Endothelial cell of umbilical vein (primary cell): ENCODE measurements around the gene SCYGR4. TPM values are rescaled to one million over a fixed set of nuclear protein-coding genes. Genes with fewer than 3 reads are reported as not detected.
A peak's percentile ranks its signal among the peaks of the same experiment; 100 is the strongest.

Source experiments
- BruUV-seq: library from RNA; stranded (reverse); fragments of 400-500 nt; replicated peaks from 2 replicates; lab custom pipeline; 2021; lab: Mats Ljungman, UMichigan
- CTCF ChIA-PET: fragments of 300-600, 350-600 bp; sonication (Branson Sonifier 250); formaldehyde crosslinking; loops from one replicate; lab custom pipeline; 2021; ENCODE audit warnings: antibody characterized with exemption, inconsistent platforms; lab: Charles Lee
- POLR2A ChIA-PET: fragments of 300-600, 350-600 bp; sonication (Branson Sonifier 250); formaldehyde crosslinking; loops from one replicate; lab custom pipeline; 2021; ENCODE audit warnings: antibody characterized with exemption, inconsistent platforms; lab: Charles Lee
- DNase-seq: peaks from one replicate; pipeline ENCODE4 v3.0.0-alpha.2; 2011; ENCODE audit warnings: low read depth, low spot score
- FAIRE-seq: peaks from 2 replicates; lab custom pipeline; 2011; peaks lifted over from hg19 to GRCh38; lab: Jason Lieb, UNC
- H2AFZ ChIP-seq: 2 replicates; pipeline ENCODE4 v1.6.0; 2012; ENCODE audit warnings: low read depth, low read length, control low read depth, inconsistent platforms
- H3K27ac ChIP-seq: 2 replicates; pipeline ENCODE4 v1.5.1; 2011; ENCODE audit warnings: low read depth, mild to moderate bottlenecking, control low read depth, low read length, moderate library complexity; ENCODE audit not compliant: insufficient read depth
- H3K27me3 ChIP-seq, 2 experiments: 2 replicates each; pipeline versions ENCODE4 v1.6.0 to v1.6.1; 2011; ENCODE audit warnings: low read length in 2 of 2, mixed read lengths in 1 of 2; ENCODE audit not compliant: control insufficient read depth in 2 of 2, insufficient read depth in 2 of 2
- H3K36me3 ChIP-seq, 2 experiments: 2 replicates in 1 of 2; 3 replicates in 1 of 2; pipeline ENCODE4 v1.5.1; 2011; ENCODE audit warnings: low read length in 2 of 2, mild to moderate bottlenecking in 1 of 2, moderate library complexity in 1 of 2; ENCODE audit not compliant: control insufficient read depth in 2 of 2, insufficient read depth in 2 of 2; ENCODE audit errors: extremely low read depth in 1 of 2
- H3K4me1 ChIP-seq: 3 replicates; pipeline ENCODE4 v1.5.1; 2011; ENCODE audit warnings: mild to moderate bottlenecking, low read length; ENCODE audit not compliant: control insufficient read depth, insufficient read depth; ENCODE audit errors: extremely low read depth
- H3K4me2 ChIP-seq: 2 replicates; pipeline ENCODE4 v1.6.1; 2011; ENCODE audit warnings: low read length, control low read depth, mixed read lengths; ENCODE audit not compliant: insufficient read depth
- H3K4me3 ChIP-seq, 3 experiments: fragments of 200-600 bp in 1 of 3; sonication (generic), shearing (Covaris generic) in 1 of 3; replicated peaks in 1 of 3; 2 replicates each; pipeline ENCODE4 v1.5.1; 2011 to 2016; ENCODE audit warnings: control low read depth in 3 of 3, low read length in 3 of 3, mild to moderate bottlenecking in 2 of 3, inconsistent platforms in 1 of 3, low read depth in 1 of 3, moderate library complexity in 1 of 3; ENCODE audit not compliant: insufficient read depth in 1 of 3
- H3K79me2 ChIP-seq: 2 replicates; pipeline ENCODE4 v1.6.0; 2012; ENCODE audit warnings: low read length, inconsistent platforms; ENCODE audit not compliant: control insufficient read depth, insufficient read depth
- H3K9ac ChIP-seq: replicated peaks from 2 replicates; pipeline ENCODE3; 2011; ENCODE audit warnings: low read length, control low read depth; ENCODE audit not compliant: insufficient read depth; ENCODE audit errors: extremely low read depth
- H3K9me1 ChIP-seq: replicated peaks from 3 replicates; pipeline ENCODE4 v1.6.0; 2011; ENCODE audit warnings: mild to moderate bottlenecking, low read length; ENCODE audit not compliant: control insufficient read depth, insufficient read depth; ENCODE audit errors: extremely low read depth
- H3K9me3 ChIP-seq: replicated peaks from 2 replicates; pipeline ENCODE4 v1.5.1; 2012; ENCODE audit warnings: low read length, inconsistent platforms; ENCODE audit not compliant: control insufficient read depth, insufficient read depth
- H4K20me1 ChIP-seq: replicated peaks from 2 replicates; pipeline ENCODE3; 2011; ENCODE audit warnings: mild to moderate bottlenecking, low read length; ENCODE audit not compliant: control insufficient read depth, insufficient read depth; ENCODE audit errors: extremely low read depth
- CTCF ChIP-seq, 2 donors: IDR thresholded peaks; 1 replicate in 1 of 2; 2 replicates in 1 of 2; pipeline ENCODE4 v1.5.1; 2011; ENCODE audit warnings: low read length in 2 of 2, mild to moderate bottlenecking in 2 of 2, moderate library complexity in 2 of 2, control low read depth in 1 of 2, inconsistent platforms in 1 of 2, low read depth in 1 of 2; ENCODE audit not compliant: insufficient read depth in 1 of 2; ENCODE audit errors: extremely low read depth in 1 of 2
- EZH2 ChIP-seq: IDR thresholded peaks from 2 replicates; pipeline ENCODE4 v1.6.1; 2012; ENCODE audit warnings: borderline replicate concordance, low read depth, mild to moderate bottlenecking, moderate library complexity, low read length, inconsistent platforms; ENCODE audit not compliant: severe bottlenecking
- FOS ChIP-seq: IDR thresholded peaks from 2 replicates; pipeline ENCODE4 v1.6.1; 2011; ENCODE audit warnings: mild to moderate bottlenecking, low read length, moderate library complexity, borderline replicate concordance; ENCODE audit not compliant: insufficient read depth
- GATA2 ChIP-seq: IDR thresholded peaks from 2 replicates; pipeline ENCODE4 v1.7.0; 2011; ENCODE audit warnings: low read depth, mild to moderate bottlenecking, moderate library complexity, mixed read lengths, low read length; ENCODE audit not compliant: insufficient read length, insufficient read depth
- JUN ChIP-seq: IDR thresholded peaks from 2 replicates; pipeline ENCODE4 v1.6.1; 2011; ENCODE audit warnings: borderline replicate concordance, low read depth; ENCODE audit not compliant: insufficient read length, insufficient read depth
- MAX ChIP-seq: IDR thresholded peaks from 2 replicates; pipeline ENCODE4 v1.6.1; 2011; ENCODE audit not compliant: insufficient read depth, insufficient read length
- MYC ChIP-seq: IDR thresholded peaks from one replicate; pipeline ENCODE4 v1.6.1; 2011; ENCODE audit warnings: mild to moderate bottlenecking, low read depth, low read length
- POLR2A ChIP-seq: IDR thresholded peaks from 2 replicates; pipeline ENCODE4 v1.6.1; 2012; ENCODE audit warnings: low read depth, mild to moderate bottlenecking, control low read depth, low read length
- POLR2AphosphoS5 ChIP-seq: IDR thresholded peaks from 2 replicates; pipeline ENCODE4 v1.6.1; 2012; ENCODE audit warnings: low read depth, mild to moderate bottlenecking, control low read depth, low read length, moderate library complexity; ENCODE audit not compliant: insufficient read depth
- dilution Hi-C: fragments of 300-500 bp; cut with MboI; formaldehyde crosslinking; loops from one replicate; pipeline ENCODE4 v1.15.0; 2019; ENCODE audit warnings: low sequenced_read_pairs; ENCODE audit not compliant: extremely low pct_ligation_motif_present
- intact Hi-C: fragments of 100-400 bp; cut with micrococcal nuclease; formaldehyde crosslinking; loops from one replicate; pipeline ENCODE4 v1.10.0; 2022
- polyA plus RNA-seq, 4 experiments: library from polyadenylated mRNA; depleted of rRNA in 3 of 4; stranded (reverse) in 3 of 4; unstranded in 1 of 4; fragments of >200 nt; gene quantifications; 2 replicates each; pipeline versions ENCODE4 v1.2.1 to v1.2.3, GENCODE V29; 2011 to 2012; ENCODE audit warnings: missing spikeins in 1 of 4
- total RNA-seq: library from RNA; stranded (reverse); gene quantifications from 2 replicates; pipeline ENCODE4 v1.2.3, GENCODE V29; 2021

The SCYGR4 gene
- total and polyA plus RNA-seq, 2 donors (not counting 3 experiments of a cell fraction or from before 2014, with no cell fraction given), result not detected

- CTCF ChIA-PET, result interaction anchor here (5.3 kb wide), 1 partner anchor 111 kb away, joined by 105 read pairs; no protein-coding TSS in a partner anchor
- H3K4me3 ChIP-seq, result no peak overlapping the region
- no peak overlapping the region for H2AFZ ChIP-seq
- TF ChIP-seq MYC (no peak), EZH2 (no peak), GATA2 (no peak), POLR2AphosphoS5 (no peak), FOS (peak; percentile 97), MAX (no peak), CTCF (IDR thresholded peaks at IDR 0.05; ENCODE audit: extremely low read depth in 1 of 2, insufficient read depth in 1 of 2, low read depth in 1 of 2, low read length in 2 of 2) (no peak), JUN (peak; percentile 63), POLR2A (no peak)
- no TSS peak for BruUV-seq
- no peak overlapping the region for H3K4me2 ChIP-seq
- no peak overlapping the region for H3K9ac ChIP-seq
- dilution Hi-C loops, result no loop called here
- FAIRE-seq, result peak; percentile 8
- no peaks in the 10 kb centered on the region for H4K20me1 ChIP-seq
- H3K4me1 ChIP-seq, result no peaks in the 10 kb centered on the region
- H3K27me3 ChIP-seq, result peaks cover 0 to 4% of the 10 kb centered on the region in 2 experiments
- intact Hi-C loops, result no loop called here
- POLR2A ChIA-PET, result no interaction called here
- H3K79me2 ChIP-seq, result no peaks in the 10 kb centered on the region
- peak; percentile 44 for DNase-seq
- no peaks in the 10 kb centered on the region for H3K9me3 ChIP-seq
- H3K36me3 ChIP-seq, result no peaks in the 10 kb centered on the region
- no peak overlapping the region for H3K27ac ChIP-seq
- H3K9me1 ChIP-seq, result no peaks in the 10 kb centered on the region
Observed at GRCh38 chr2:227655454-227655853, 38.2 kb downstream of the SCYGR4 start.
